SU-DHL-6 (cell line): ENCODE data around the gene PSMC5.

Source experiments
- H2AFZ ChIP-seq: fragments of 200-600 bp; sonication (generic); 2 replicates; pipeline ENCODE4 v1.6.1; 2014; ENCODE audit warnings: low read depth, mild to moderate bottlenecking, moderate library complexity, mixed read lengths, antibody characterized with exemption, low read length; ENCODE audit not compliant: severe bottlenecking
- H3F3A ChIP-seq: fragments of 200-600 bp; shearing (Covaris generic); 2 replicates; pipeline ENCODE4 v1.6.0; 2016; ENCODE audit warnings: antibody characterized with exemption, mild to moderate bottlenecking; ENCODE audit not compliant: insufficient read depth
- H3K27ac ChIP-seq: fragments of 200-600 bp; sonication (generic); 2 replicates; pipeline ENCODE4 v1.5.1; 2016; ENCODE audit warnings: low read depth, mild to moderate bottlenecking, low read length, moderate library complexity, mixed read lengths
- H3K27me3 ChIP-seq: fragments of 200-600 bp; sonication (generic), shearing (Covaris generic); 2 replicates; pipeline ENCODE4 v1.6.0; 2014; ENCODE audit warnings: mild to moderate bottlenecking, low read length
- H3K36me3 ChIP-seq: fragments of 200-600 bp; sonication (generic); 2 replicates; pipeline ENCODE4 v1.6.1; 2014; ENCODE audit warnings: mild to moderate bottlenecking, low read length, mixed read lengths
- H3K4me2 ChIP-seq: fragments of 300-600, 200-600 bp; shearing (Covaris generic), sonication (generic); 2 replicates; pipeline ENCODE4 v1.6.0; 2014; ENCODE audit warnings: low read length, low read depth, mild to moderate bottlenecking; ENCODE audit not compliant: poor library complexity, severe bottlenecking
- H3K4me3 ChIP-seq: fragments of 200-600 bp; sonication (generic); 2 replicates; pipeline ENCODE4 v1.5.1; 2014; ENCODE audit warnings: antibody characterized with exemption, low read length, mild to moderate bottlenecking, mixed read lengths; ENCODE audit not compliant: insufficient read depth, poor library complexity, severe bottlenecking
- H3K79me2 ChIP-seq: fragments of 200-600 bp; sonication (generic); 2 replicates; pipeline ENCODE4 v1.6.1; 2014; ENCODE audit warnings: mild to moderate bottlenecking, low read length, moderate library complexity; ENCODE audit not compliant: insufficient read depth
- H3K9ac ChIP-seq: fragments of 200-600 bp; sonication (generic); 2 replicates; pipeline ENCODE4 v1.7.0; 2014; ENCODE audit warnings: mild to moderate bottlenecking, low read length
- H3K9me2 ChIP-seq: fragments of 200-600 bp; sonication (generic); replicated peaks from 2 replicates; pipeline ENCODE4 v1.6.1; 2014; ENCODE audit warnings: low read length; ENCODE audit not compliant: insufficient read depth
- H3K9me3 ChIP-seq: fragments of 200-600 bp; sonication (generic); 2 replicates; pipeline ENCODE4 v1.6.1; 2014; ENCODE audit warnings: low read length, mixed read lengths; ENCODE audit not compliant: insufficient read depth
- H4K20me1 ChIP-seq: fragments of 200-600 bp; sonication (generic); 2 replicates; pipeline ENCODE4 v1.6.1; 2014; ENCODE audit warnings: low read depth, mild to moderate bottlenecking, antibody characterized with exemption, low read length, moderate library complexity, mixed read lengths
- EZH2phosphoT487 ChIP-seq: fragments of 200-600 bp; sonication (generic), shearing (Covaris generic); conservative IDR thresholded peaks from 2 replicates; pipeline ENCODE4 v1.6.1; 2018; ENCODE audit warnings: mild to moderate bottlenecking, antibody characterized with exemption, low read length, moderate library complexity, mixed read lengths
- TF ChIP-seq, protein P1 (sequence below): fragments of 200-600 bp; sonication (generic); IDR thresholded peaks from one replicate; pipeline ENCODE4 v1.5.1; 2017; ENCODE audit warnings: antibody characterized with exemption, mild to moderate bottlenecking, low read length, moderate library complexity; ENCODE audit not compliant: insufficient read depth, poor library complexity, severe bottlenecking

Gene PSMC5

DNA sequence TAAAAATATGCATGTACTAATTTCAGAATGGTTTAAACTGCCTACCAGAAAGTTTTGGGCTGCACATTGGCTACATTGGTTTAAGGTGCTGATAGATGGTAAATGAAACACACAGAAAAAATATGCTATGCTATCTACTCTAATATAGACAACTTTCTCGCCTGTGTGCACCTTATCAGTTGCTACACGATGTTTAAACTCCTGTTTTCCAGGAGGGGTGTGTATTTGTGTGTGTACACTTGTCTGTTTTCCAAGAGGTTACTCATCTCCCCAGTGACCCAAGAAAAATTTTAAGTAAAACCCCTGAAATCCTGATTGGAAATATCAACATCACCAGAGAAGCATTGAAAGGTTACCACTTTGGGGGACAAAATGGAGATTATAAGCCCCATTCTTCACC is 21.6 kb upstream of the PSMC5 start:
- no peak overlapping the region for H3K4me2 ChIP-seq
- no peak overlapping the region for H2AFZ ChIP-seq
- peaks cover 8% of the 10 kb centered on the region; the same call in 1 of the 2 replicates for H3F3A ChIP-seq
- no peaks in the 10 kb centered on the region for H3K27me3 ChIP-seq
- no peaks in the 10 kb centered on the region for H4K20me1 ChIP-seq
- H3K9me2 ChIP-seq, result no peaks in the 10 kb centered on the region
- no peaks in the 10 kb centered on the region for H3K9me3 ChIP-seq
- no peak overlapping the region for H3K4me3 ChIP-seq
- TF ChIP-seq EZH2phosphoT487, result no peak
- TF ChIP-seq, protein P1, sequence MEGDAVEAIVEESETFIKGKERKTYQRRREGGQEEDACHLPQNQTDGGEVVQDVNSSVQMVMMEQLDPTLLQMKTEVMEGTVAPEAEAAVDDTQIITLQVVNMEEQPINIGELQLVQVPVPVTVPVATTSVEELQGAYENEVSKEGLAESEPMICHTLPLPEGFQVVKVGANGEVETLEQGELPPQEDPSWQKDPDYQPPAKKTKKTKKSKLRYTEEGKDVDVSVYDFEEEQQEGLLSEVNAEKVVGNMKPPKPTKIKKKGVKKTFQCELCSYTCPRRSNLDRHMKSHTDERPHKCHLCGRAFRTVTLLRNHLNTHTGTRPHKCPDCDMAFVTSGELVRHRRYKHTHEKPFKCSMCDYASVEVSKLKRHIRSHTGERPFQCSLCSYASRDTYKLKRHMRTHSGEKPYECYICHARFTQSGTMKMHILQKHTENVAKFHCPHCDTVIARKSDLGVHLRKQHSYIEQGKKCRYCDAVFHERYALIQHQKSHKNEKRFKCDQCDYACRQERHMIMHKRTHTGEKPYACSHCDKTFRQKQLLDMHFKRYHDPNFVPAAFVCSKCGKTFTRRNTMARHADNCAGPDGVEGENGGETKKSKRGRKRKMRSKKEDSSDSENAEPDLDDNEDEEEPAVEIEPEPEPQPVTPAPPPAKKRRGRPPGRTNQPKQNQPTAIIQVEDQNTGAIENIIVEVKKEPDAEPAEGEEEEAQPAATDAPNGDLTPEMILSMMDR, result no peak
- H3K9ac ChIP-seq, result no peak overlapping the region
- H3K79me2 ChIP-seq, result no peaks in the 10 kb centered on the region
- H3K27ac ChIP-seq, result no peak overlapping the region
- peaks cover 79% of the 10 kb centered on the region for H3K36me3 ChIP-seq

DNA sequence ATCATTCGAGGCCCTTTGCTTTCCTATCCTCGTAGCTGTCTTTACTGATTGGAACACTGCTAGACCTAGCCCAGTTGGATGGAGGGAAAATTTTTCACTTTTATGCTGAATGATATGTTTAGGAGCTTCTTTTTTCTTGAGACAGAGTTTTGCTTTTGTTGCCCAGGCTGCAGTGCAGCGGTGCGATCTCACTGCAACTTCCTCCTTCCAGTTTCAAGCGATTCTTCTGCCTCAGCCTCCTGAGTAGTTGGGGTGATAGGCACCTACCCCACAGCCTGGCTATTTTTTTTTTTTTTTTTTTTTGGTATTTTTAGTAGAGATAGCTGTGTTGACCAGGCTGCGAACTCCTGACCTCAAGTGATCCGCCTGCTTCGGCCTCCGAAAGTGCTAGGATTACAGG is 17.3 kb upstream of the PSMC5 start:
- H3K4me3 ChIP-seq, result no peak overlapping the region
- H3K9ac ChIP-seq, result no peak overlapping the region
- TF ChIP-seq, protein P1, result no peak
- no peak for TF ChIP-seq EZH2phosphoT487
- H3K36me3 ChIP-seq, result peaks cover 74% of the 10 kb centered on the region
- no peak overlapping the region for H3K4me2 ChIP-seq
- H3K9me2 ChIP-seq, result no peaks in the 10 kb centered on the region
- H2AFZ ChIP-seq, result no peak overlapping the region
- no peaks in the 10 kb centered on the region for H3K79me2 ChIP-seq
- no peaks in the 10 kb centered on the region for H3K9me3 ChIP-seq
- no peak overlapping the region for H3K27ac ChIP-seq
- H3F3A ChIP-seq, result peaks cover 4% of the 10 kb centered on the region
- H4K20me1 ChIP-seq, result no peaks in the 10 kb centered on the region
- no peaks in the 10 kb centered on the region for H3K27me3 ChIP-seq

- H3K4me2 ChIP-seq, result no peak overlapping the region
These were observed 11.1 kb upstream of the PSMC5 start for GRCh38 chr17:63816123-63816522.

More at GRCh38 chr17:63816123-63816522, 11.1 kb upstream of the PSMC5 start:
- Histone ChIP-seq H4K20me1 (no peaks in the 10 kb centered on the region), H3K9me2 (no peaks in the 10 kb centered on the region), H2AFZ (no peak overlapping the region), H3K79me2 (no peaks in the 10 kb centered on the region), H3K4me3 (no peak overlapping the region), H3K9me3 (no peaks in the 10 kb centered on the region), H3K9ac (no peak overlapping the region), H3K36me3 (peaks cover 57% of the 10 kb centered on the region), H3F3A (peaks cover 27% of the 10 kb centered on the region), H3K27me3 (no peaks in the 10 kb centered on the region), H3K27ac (no peak overlapping the region)
- no peak for TF ChIP-seq EZH2phosphoT487
- TF ChIP-seq, protein P1, result no peak
